CD4-positive, CD25-positive, alpha-beta regulatory T cell (primary cell): ENCODE measurements around the gene ELL2. TPM values are rescaled to one million over a fixed set of nuclear protein-coding genes. Genes with fewer than 3 reads are reported as not detected.

ENCODE experiments used
- ATAC-seq, 2 donors: fragments of 150-1000 bp; cut with Tn5 transposase; one replicate each; pipeline ENCODE4 v1.10.0; 2021; ENCODE audit warnings: low read depth in 2 of 2, moderate number of reproducible peaks in 2 of 2, moderate library complexity in 1 of 2
- DNase-seq, 3 donors: peaks; one replicate each; pipeline versions ENCODE4 v3.0.0 to v3.0.0-alpha.2; 2012 to 2022; ENCODE audit warnings: mixed read lengths in 1 of 3
- H3K27ac ChIP-seq: one replicate; pipeline ENCODE4 v1.7.0; 2013; ENCODE audit warnings: mild to moderate bottlenecking, low read length; ENCODE audit not compliant: insufficient read depth, poor library complexity, severe bottlenecking
- H3K27me3 ChIP-seq: one replicate; pipeline ENCODE4 v1.7.0; 2013; ENCODE audit warnings: low read length; ENCODE audit not compliant: control insufficient read depth, insufficient read depth
- H3K36me3 ChIP-seq: one replicate; pipeline ENCODE4 v1.7.0; 2013; ENCODE audit warnings: mild to moderate bottlenecking, low read length, moderate library complexity; ENCODE audit not compliant: control insufficient read depth, insufficient read depth
- H3K4me1 ChIP-seq: 2 replicates; pipeline ENCODE4 v1.7.0; 2013; ENCODE audit warnings: mild to moderate bottlenecking, low read length; ENCODE audit not compliant: insufficient read depth, control insufficient read depth, poor library complexity, severe bottlenecking
- H3K4me3 ChIP-seq: one replicate; pipeline ENCODE4 v1.7.0; 2013; ENCODE audit warnings: low read depth, mild to moderate bottlenecking, low read length, moderate library complexity
- H3K9me3 ChIP-seq, 2 experiments: 1 replicate in 1 of 2; 2 replicates in 1 of 2; pipeline ENCODE4 v1.7.0; 2013; ENCODE audit warnings: low read length in 2 of 2, mild to moderate bottlenecking in 1 of 2, moderate library complexity in 1 of 2; ENCODE audit not compliant: control insufficient read depth in 2 of 2
- H3K27ac Mint-ChIP-seq, 3 donors: one replicate each; pipeline ENCODE4 v1.8.0; 2020 to 2022; ENCODE audit warnings: mild to moderate bottlenecking in 3 of 3, mixed read lengths in 3 of 3, moderate library complexity in 2 of 3
- H3K27me3 Mint-ChIP-seq: one replicate; pipeline ENCODE4 v1.8.0; 2022; ENCODE audit warnings: mild to moderate bottlenecking, mixed read lengths
- H3K36me3 Mint-ChIP-seq: one replicate; pipeline ENCODE4 v1.8.0; 2020; ENCODE audit warnings: mixed read lengths
- H3K4me1 Mint-ChIP-seq, 4 donors: one replicate each; pipeline ENCODE4 v1.8.0; 2020 to 2022; ENCODE audit warnings: mixed read lengths in 4 of 4, mild to moderate bottlenecking in 1 of 4
- H3K4me3 Mint-ChIP-seq, 4 donors: one replicate each; pipeline ENCODE4 v1.8.0; 2020 to 2022; ENCODE audit warnings: mild to moderate bottlenecking in 4 of 4, mixed read lengths in 4 of 4, moderate library complexity in 3 of 4
- H3K9me3 Mint-ChIP-seq, 7 donors: one replicate each; pipeline ENCODE4 v1.8.0; 2020 to 2022; ENCODE audit warnings: mixed read lengths in 7 of 7, mild to moderate bottlenecking in 3 of 7, moderate library complexity in 2 of 7
- polyA plus RNA-seq, 4 donors: library from polyadenylated mRNA; unstranded; fragments of 300-500 nt; fragmentation: Illumina TruSeq; gene quantifications; one replicate each; pipeline ENCODE4 v1.2.3, GENCODE V29; 2021
- total RNA-seq: library from RNA; stranded (reverse); gene quantifications from one replicate; pipeline ENCODE4 v1.2.3, GENCODE V29; 2022

ELL2 gene
- total and polyA plus RNA-seq, 5 donors from 2014 or later: 2.6 to 94.6 (median 3.7) TPM

- Mint-ChIP-seq H3K4me1 (no peaks in the 10 kb centered on the region), H3K9me3 (no peaks in the 10 kb centered on the region), H3K36me3 (no peaks in the 10 kb centered on the region), H3K27ac (no peak overlapping the region), H3K4me3 (no peak overlapping the region), H3K27me3 (peaks cover 33% of the 10 kb centered on the region)
- Histone ChIP-seq H3K4me1 (no peaks in the 10 kb centered on the region), H3K27ac (no peak overlapping the region), H3K36me3 (no peaks in the 10 kb centered on the region), H3K9me3 (no peaks in the 10 kb centered on the region), H3K4me3 (no peak overlapping the region), H3K27me3 (peaks cover 7% of the 10 kb centered on the region)
- DNase-seq: no peak
- no peak for ATAC-seq
Measured at GRCh38 chr5:95988877-95989276, 27.2 kb upstream of the ELL2 start.

- Histone ChIP-seq H3K4me3 (no peak overlapping the region), H3K9me3 (no peaks in the 10 kb centered on the region), H3K4me1 (no peaks in the 10 kb centered on the region), H3K27me3 (peaks cover 7% of the 10 kb centered on the region), H3K27ac (no peak overlapping the region), H3K36me3 (no peaks in the 10 kb centered on the region)
- ATAC-seq (no peak), DNase-seq (no peak)
- Mint-ChIP-seq H3K27me3 (peaks cover 28% of the 10 kb centered on the region), H3K36me3 (no peaks in the 10 kb centered on the region), H3K4me3 (no peak overlapping the region), H3K27ac (no peak overlapping the region), H3K4me1 (no peaks in the 10 kb centered on the region), H3K9me3 (no peaks in the 10 kb centered on the region)
Measured at GRCh38 chr5:95988094-95988493, 26.4 kb upstream of the ELL2 start.

- peaks cover 5% of the 10 kb centered on the region for H3K27me3 ChIP-seq
- ATAC-seq: no peak
Measured at GRCh38 chr5:95986937-95987520, 25.4 kb upstream of the ELL2 start.

GRCh38 chr5:95986001-95986400 is 24.4 kb upstream of the ELL2 start:
- no peak overlapping the region for H3K27ac Mint-ChIP-seq
- no peaks in the 10 kb centered on the region for H3K4me1 ChIP-seq
- H3K27ac ChIP-seq: no peak overlapping the region
- H3K36me3 Mint-ChIP-seq: no peaks in the 10 kb centered on the region
- H3K36me3 ChIP-seq: no peaks in the 10 kb centered on the region
- H3K27me3 Mint-ChIP-seq: peaks cover 15% of the 10 kb centered on the region
- no peak overlapping the region for H3K4me3 ChIP-seq
- no peaks in the 10 kb centered on the region for H3K9me3 Mint-ChIP-seq
- H3K4me1 Mint-ChIP-seq: no peaks in the 10 kb centered on the region
- H3K4me3 Mint-ChIP-seq: no peak overlapping the region
- DNase-seq (no peak), ATAC-seq (no peak)
- no peaks in the 10 kb centered on the region for H3K9me3 ChIP-seq
- peaks cover 5% of the 10 kb centered on the region for H3K27me3 ChIP-seq

More at GRCh38 chr5:95986937-95987520, 25.4 kb upstream of the ELL2 start:
- H3K27me3 Mint-ChIP-seq: peaks cover 25% of the 10 kb centered on the region
- H3K9me3 Mint-ChIP-seq: no peaks in the 10 kb centered on the region
- H3K9me3 ChIP-seq: no peaks in the 10 kb centered on the region
- no peaks in the 10 kb centered on the region for H3K4me1 Mint-ChIP-seq
- H3K36me3 Mint-ChIP-seq: no peaks in the 10 kb centered on the region
- H3K4me1 ChIP-seq: no peaks in the 10 kb centered on the region
- no peak overlapping the region for H3K4me3 ChIP-seq
- no peaks in the 10 kb centered on the region for H3K36me3 ChIP-seq
- H3K4me3 Mint-ChIP-seq: no peak overlapping the region
- DNase-seq: no peak
- H3K27ac ChIP-seq: no peak overlapping the region
- no peak overlapping the region for H3K27ac Mint-ChIP-seq

DNA sequence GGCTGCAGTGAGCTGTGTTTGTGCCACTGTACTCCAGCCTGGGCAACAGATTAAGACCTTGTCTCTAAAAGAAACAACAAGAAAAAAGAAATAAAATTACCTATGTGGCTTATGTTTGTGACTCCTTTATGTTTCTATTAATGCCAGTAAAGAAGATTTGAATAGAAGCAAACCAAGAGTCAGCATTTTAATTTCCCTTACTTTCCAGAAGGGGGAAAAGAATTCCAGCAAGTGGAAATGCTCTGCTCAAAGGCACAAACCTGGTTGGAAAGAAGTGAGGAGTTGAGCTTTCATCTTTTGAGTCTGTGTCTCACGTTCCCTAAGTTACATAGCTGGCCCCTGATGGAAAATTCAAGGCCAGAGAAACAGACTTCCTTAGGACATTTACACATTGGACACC is 23.6 kb upstream of the ELL2 start:
- Histone ChIP-seq H3K36me3 (no peaks in the 10 kb centered on the region), H3K4me1 (no peaks in the 10 kb centered on the region), H3K27ac (no peak overlapping the region), H3K27me3 (peaks cover 5% of the 10 kb centered on the region), H3K4me3 (no peak overlapping the region), H3K9me3 (no peaks in the 10 kb centered on the region)
- H3K27me3 Mint-ChIP-seq: peaks cover 11% of the 10 kb centered on the region
- H3K36me3 Mint-ChIP-seq: no peaks in the 10 kb centered on the region
- H3K27ac Mint-ChIP-seq: no peak overlapping the region
- no peaks in the 10 kb centered on the region for H3K4me1 Mint-ChIP-seq
- no peak for DNase-seq
- H3K4me3 Mint-ChIP-seq: no peak overlapping the region
- ATAC-seq: no peak
- no peaks in the 10 kb centered on the region for H3K9me3 Mint-ChIP-seq

- Histone ChIP-seq H3K27me3 (peaks cover 5% of the 10 kb centered on the region), H3K27ac (no peak overlapping the region), H3K36me3 (no peaks in the 10 kb centered on the region), H3K4me1 (no peaks in the 10 kb centered on the region), H3K9me3 (no peaks in the 10 kb centered on the region), H3K4me3 (no peak overlapping the region)
- Mint-ChIP-seq H3K27me3 (peaks cover 12% of the 10 kb centered on the region), H3K27ac (no peak overlapping the region), H3K9me3 (no peaks in the 10 kb centered on the region), H3K4me3 (no peak overlapping the region), H3K36me3 (no peaks in the 10 kb centered on the region), H3K4me1 (no peaks in the 10 kb centered on the region)
- ATAC-seq (no peak), DNase-seq (no peak)
Measured at GRCh38 chr5:95984287-95984938, 22.8 kb upstream of the ELL2 start.

GRCh38 chr5:95983509-95983908 is 21.9 kb upstream of the ELL2 start:
- H3K27me3 ChIP-seq: peaks cover 9% of the 10 kb centered on the region
- no peak overlapping the region for H3K27ac ChIP-seq
- no peaks in the 10 kb centered on the region for H3K4me1 ChIP-seq
- no peaks in the 10 kb centered on the region for H3K4me1 Mint-ChIP-seq
- no peaks in the 10 kb centered on the region for H3K9me3 ChIP-seq
- no peaks in the 10 kb centered on the region for H3K36me3 ChIP-seq
- H3K9me3 Mint-ChIP-seq: no peaks in the 10 kb centered on the region
- H3K4me3 Mint-ChIP-seq: no peak overlapping the region
- ATAC-seq (no peak), DNase-seq (no peak)
- H3K27ac Mint-ChIP-seq: no peak overlapping the region
- H3K4me3 ChIP-seq: no peak overlapping the region
- H3K36me3 Mint-ChIP-seq: no peaks in the 10 kb centered on the region
- peaks cover 11% of the 10 kb centered on the region for H3K27me3 Mint-ChIP-seq

GRCh38 chr5:95983080-95983479 is 21.4 kb upstream of the ELL2 start:
- no peaks in the 10 kb centered on the region for H3K9me3 ChIP-seq
- no peak overlapping the region for H3K4me3 ChIP-seq
- Mint-ChIP-seq H3K36me3 (no peaks in the 10 kb centered on the region), H3K9me3 (no peaks in the 10 kb centered on the region), H3K4me3 (no peak overlapping the region), H3K27me3 (peaks cover 11% of the 10 kb centered on the region), H3K4me1 (no peaks in the 10 kb centered on the region), H3K27ac (no peak overlapping the region)
- DNase-seq (no peak), ATAC-seq (no peak)
- H3K27me3 ChIP-seq: peaks cover 8% of the 10 kb centered on the region
- H3K36me3 ChIP-seq: no peaks in the 10 kb centered on the region
- no peak overlapping the region for H3K27ac ChIP-seq
- no peaks in the 10 kb centered on the region for H3K4me1 ChIP-seq
